GM10266 (cell line): ENCODE measurements around the gene SLC7A14.

ENCODE experiments used
- DNase-seq: peaks from one replicate; pipeline ENCODE4 v3.0.0; 2012; ENCODE audit errors: extremely low spot score
- CTCF ChIP-seq: IDR thresholded peaks from 2 replicates; pipeline ENCODE4 v1.5.1; 2012; ENCODE audit warnings: mild to moderate bottlenecking, low read depth; ENCODE audit not compliant: control insufficient read depth, insufficient read depth; ENCODE audit errors: missing control alignments

Gene SLC7A14

GRCh38 chr3:170463011-170463410 lies 122.9 kb downstream of the SLC7A14 start:
- DNase-seq = no peak

GRCh38 chr3:170458285-170458684 lies 127.6 kb downstream of the SLC7A14 start:
- DNase-seq = no peak
- TF ChIP-seq CTCF = no peak

More at GRCh38 chr3:170463011-170463410, 122.9 kb downstream of the SLC7A14 start:
- no peak for TF ChIP-seq CTCF

DNA sequence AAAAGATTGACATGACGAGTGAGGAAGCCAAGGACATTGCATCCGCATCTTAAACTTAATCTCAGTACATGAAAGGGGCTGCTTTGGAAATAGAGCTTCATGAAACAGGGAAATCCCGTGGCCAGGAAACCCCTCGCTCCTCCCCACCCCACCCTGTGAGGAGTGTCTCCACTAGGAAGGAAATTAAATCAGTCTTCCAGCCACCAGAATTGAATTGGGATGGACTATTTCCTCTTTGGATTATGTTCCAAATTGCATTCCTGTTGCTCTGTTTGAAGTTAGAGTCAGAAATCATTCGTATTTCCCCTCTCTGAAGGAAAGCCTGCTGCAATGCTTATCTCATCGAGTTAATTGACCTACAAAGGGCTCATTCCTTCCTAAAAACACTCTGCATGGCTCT lies 131.4 kb downstream of the SLC7A14 start:
- no peak for TF ChIP-seq CTCF
- DNase-seq = no peak

DNA sequence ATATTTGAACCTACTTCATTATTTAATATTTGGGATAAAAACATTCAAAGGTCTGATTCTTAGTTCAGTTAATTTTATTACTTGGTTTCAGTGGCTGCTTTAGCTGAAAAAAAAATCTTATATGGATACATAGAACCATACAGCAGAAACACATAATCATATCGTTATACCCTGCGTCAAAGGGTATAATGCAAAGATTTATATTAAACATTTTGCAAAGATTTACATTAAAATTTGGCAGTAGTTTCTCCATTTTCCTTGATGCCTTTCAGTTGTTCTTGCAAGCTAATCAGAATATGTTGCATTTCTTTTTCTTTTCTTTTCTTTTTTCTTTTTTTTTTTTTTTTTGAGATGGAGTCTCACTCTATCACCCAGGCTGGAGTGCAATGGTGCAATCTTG lies 135.8 kb downstream of the SLC7A14 start:
- no peak for DNase-seq
- TF ChIP-seq CTCF = no peak

DNA sequence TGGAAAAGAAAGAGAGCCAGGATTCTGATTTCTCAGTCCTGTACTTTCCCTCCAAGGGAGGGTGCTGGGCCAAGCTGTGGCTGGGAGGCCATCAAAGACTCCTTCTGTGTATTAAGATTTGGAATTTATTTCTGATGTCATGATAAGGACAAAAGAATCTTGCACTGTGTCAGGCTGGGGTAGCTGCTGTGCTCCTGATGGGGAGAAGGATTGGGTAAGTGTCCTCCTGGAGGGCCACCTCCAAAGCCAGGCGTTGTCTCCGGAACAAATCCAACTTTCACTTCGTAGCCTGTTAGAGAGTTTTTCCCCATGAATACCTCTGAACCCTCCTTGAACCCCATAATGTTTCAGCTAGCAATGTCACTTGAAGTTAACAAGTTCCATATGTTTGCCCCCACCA lies 137.3 kb downstream of the SLC7A14 start:
- no peak for DNase-seq
- TF ChIP-seq CTCF = no peak

GRCh38 chr3:170443457-170443856 lies 142.4 kb downstream of the SLC7A14 start:
- DNase-seq = no peak
- TF ChIP-seq CTCF = no peak

DNA sequence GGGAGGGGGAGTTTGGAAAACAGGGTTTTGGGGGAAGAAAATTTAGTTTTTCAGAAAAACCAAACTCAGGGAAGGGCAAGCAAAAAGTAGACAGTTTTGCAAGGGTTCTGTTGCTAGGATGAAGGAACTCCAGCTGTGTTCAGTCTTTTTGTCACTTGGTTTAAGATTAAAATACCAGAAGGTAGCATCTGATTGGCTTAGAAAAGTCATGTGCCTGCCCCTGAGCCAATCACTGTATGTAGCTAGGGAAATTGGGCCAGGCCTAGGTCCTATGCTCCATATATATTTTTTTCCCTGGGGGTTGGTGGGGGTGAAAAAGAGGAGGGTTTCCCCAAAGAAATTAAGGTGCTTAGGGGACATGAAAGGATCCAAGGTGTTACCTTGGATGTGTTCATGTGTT lies 142.9 kb downstream of the SLC7A14 start:
- no peak for DNase-seq
- TF ChIP-seq CTCF = no peak
